Panc1 (cell line): ENCODE results near the gene ABCC4. TPM values are rescaled to one million over a fixed set of nuclear protein-coding genes. Genes with fewer than 3 reads are reported as not detected.

Source experiments
- ATAC-seq: fragments of 200-7000 bp; cut with Tn5 transposase; 2 replicates; pipeline ENCODE4 v1.9.1; 2020; ENCODE audit warnings: mild to moderate bottlenecking, moderate library complexity
- BruUV-seq: library from RNA; stranded (reverse); fragments of 400-500 nt; replicated peaks from 2 replicates; lab custom pipeline; 2021; lab: Mats Ljungman, UMichigan
- CTCF ChIA-PET: fragments of 300-600 bp; sonication (Branson Sonifier 250); formaldehyde crosslinking; loops from one replicate; lab custom pipeline; 2022; ENCODE audit warnings: antibody characterized with exemption; lab: Charles Lee
- POLR2A ChIA-PET: fragments of 300-600 bp; sonication (Branson Sonifier 250); formaldehyde crosslinking; loops from one replicate; lab custom pipeline; 2022; ENCODE audit warnings: antibody characterized with exemption; lab: Charles Lee
- DNase-seq: peaks from one replicate; pipeline ENCODE4 v3.0.0-alpha.2; 2010; ENCODE audit warnings: low read depth, low spot score
- H3K27ac ChIP-seq: 2 replicates; pipeline ENCODE4 v1.5.1; 2011; ENCODE audit warnings: mild to moderate bottlenecking, low read length, inconsistent platforms
- H3K27me3 ChIP-seq: fragments of 200-500 bp; sonication (Bioruptor generic); 2 replicates; pipeline ENCODE4 v1.6.0; 2014; ENCODE audit warnings: low read length, inconsistent platforms; ENCODE audit not compliant: control insufficient read depth, insufficient read depth
- H3K36me3 ChIP-seq: fragments of 200-500 bp; sonication (Bioruptor generic); 2 replicates; pipeline ENCODE4 v1.5.1; 2014; ENCODE audit warnings: inconsistent platforms, mild to moderate bottlenecking, low read length, moderate library complexity; ENCODE audit not compliant: control insufficient read depth, insufficient read depth
- H3K4me1 ChIP-seq: 2 replicates; pipeline ENCODE4 v1.5.1; 2011; ENCODE audit warnings: inconsistent platforms, mild to moderate bottlenecking, low read length, moderate library complexity; ENCODE audit not compliant: control insufficient read depth, insufficient read depth
- H3K4me3 ChIP-seq, 2 experiments: 2 replicates each; pipeline ENCODE4 v1.5.1; 2011 to 2012; ENCODE audit warnings: low read depth in 2 of 2, low read length in 2 of 2, mild to moderate bottlenecking in 2 of 2, inconsistent platforms in 1 of 2, moderate library complexity in 1 of 2
- H3K9me3 ChIP-seq: fragments of 200-500 bp; sonication (Bioruptor generic); 2 replicates; pipeline ENCODE4 v1.5.1; 2014; ENCODE audit warnings: low read depth, mild to moderate bottlenecking, inconsistent platforms, low read length, moderate library complexity; ENCODE audit not compliant: control insufficient read depth, insufficient read depth
- CTCF ChIP-seq: fragments of 450-650 bp; IDR thresholded peaks from 2 replicates; pipeline ENCODE4 v1.5.1; 2017; ENCODE audit warnings: mild to moderate bottlenecking
- POLR2AphosphoS5 ChIP-seq: IDR thresholded peaks from 2 replicates; pipeline ENCODE4 v1.6.1; 2012; ENCODE audit warnings: mild to moderate bottlenecking, low read depth, low read length, moderate library complexity
- SIN3A ChIP-seq: IDR thresholded peaks from 2 replicates; pipeline ENCODE4 v1.6.1; 2012; ENCODE audit warnings: low read depth, mild to moderate bottlenecking, low read length, moderate library complexity, borderline replicate concordance; ENCODE audit not compliant: insufficient read depth
- TCF7L2 ChIP-seq: IDR thresholded peaks from 2 replicates; pipeline ENCODE4 v1.6.1; 2011; ENCODE audit warnings: mild to moderate bottlenecking, low read depth, low read length, inconsistent platforms
- in situ Hi-C: cut with HindIII; loops from 2 replicates; pipeline ENCODE4 v1.10.0; 2016; ENCODE audit warnings: low sequenced_read_pairs, low pct_unique_long_range_greater_than_20kb
- intact Hi-C: fragments of 100-400 bp; cut with micrococcal nuclease; formaldehyde crosslinking; loops from one replicate; pipeline ENCODE4 v1.10.0; 2022; ENCODE audit not compliant: unreplicated experiment
- total RNA-seq: library from RNA; stranded (reverse); gene quantifications from one replicate; pipeline ENCODE4 v1.2.1, GENCODE V29; 2021; ENCODE audit not compliant: unreplicated experiment
- TF ChIP-seq, protein P1 (sequence below), 2 experiments: IDR thresholded peaks; 2 replicates each; pipeline ENCODE4 v1.6.1; 2011 to 2012; ENCODE audit warnings: low read depth in 2 of 2, control low read depth in 1 of 2, low read length in 1 of 2, mild to moderate bottlenecking in 1 of 2, moderate library complexity in 1 of 2; ENCODE audit not compliant: insufficient read depth in 1 of 2

Gene ABCC4
- total RNA-seq, 1 experiment from 2014 or later, result 69.3 TPM

DNA sequence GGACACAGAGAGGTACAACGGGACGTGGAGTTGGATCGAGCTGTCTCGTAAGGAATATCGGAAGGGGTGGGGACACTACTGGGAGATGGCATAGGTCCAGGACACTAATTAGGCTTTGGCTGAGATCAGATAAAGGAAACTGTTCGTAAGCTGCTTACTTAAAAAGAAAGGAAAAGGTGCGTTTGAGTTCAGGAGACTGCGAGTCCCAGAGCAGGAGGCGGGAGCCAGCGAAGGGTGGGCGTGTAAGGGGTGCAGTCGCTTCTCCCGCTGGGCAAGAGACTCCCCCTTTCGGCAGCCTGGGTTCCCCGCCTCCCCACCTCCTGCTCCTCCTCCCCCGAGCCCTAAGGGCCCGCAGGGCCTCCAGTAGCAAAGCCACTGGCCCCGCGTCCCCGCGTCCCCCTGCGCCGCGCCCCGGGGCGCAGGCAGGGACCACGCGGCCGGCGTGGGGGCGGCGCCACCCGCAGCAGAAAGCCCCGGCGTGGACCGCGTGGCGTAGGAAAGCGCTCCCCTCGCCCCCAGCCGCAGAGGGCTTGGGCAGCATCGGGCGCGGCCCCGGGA is 547 bp downstream of the ABCC4 start:
- no peak for DNase-seq
- Histone ChIP-seq H3K27me3 (no peaks in the 10 kb centered on the region), H3K4me3 (peak overlapping the region; percentile 76 to 89), H3K4me1 (peaks cover 27% of the 10 kb centered on the region), H3K9me3 (no peaks in the 10 kb centered on the region), H3K36me3 (no peaks in the 10 kb centered on the region), H3K27ac (peak overlapping the region; percentile 93)
- TF ChIP-seq CTCF (peak; percentile 49), SIN3A (0 out of 2 replicates have a peak, but pooled peaks have one; percentile 61), TCF7L2 (no peak)
- intact Hi-C loops, result no loop called here
- POLR2A ChIA-PET, result no interaction called here
- in situ Hi-C loops, result no loop called here
- CTCF ChIA-PET, result interaction anchor here (1.1 kb wide), 1 partner anchor 109 kb away, joined by 3 read pairs; no protein-coding TSS in a partner anchor
- no TSS peak for BruUV-seq
- peak; percentile 70 for ATAC-seq

DNA sequence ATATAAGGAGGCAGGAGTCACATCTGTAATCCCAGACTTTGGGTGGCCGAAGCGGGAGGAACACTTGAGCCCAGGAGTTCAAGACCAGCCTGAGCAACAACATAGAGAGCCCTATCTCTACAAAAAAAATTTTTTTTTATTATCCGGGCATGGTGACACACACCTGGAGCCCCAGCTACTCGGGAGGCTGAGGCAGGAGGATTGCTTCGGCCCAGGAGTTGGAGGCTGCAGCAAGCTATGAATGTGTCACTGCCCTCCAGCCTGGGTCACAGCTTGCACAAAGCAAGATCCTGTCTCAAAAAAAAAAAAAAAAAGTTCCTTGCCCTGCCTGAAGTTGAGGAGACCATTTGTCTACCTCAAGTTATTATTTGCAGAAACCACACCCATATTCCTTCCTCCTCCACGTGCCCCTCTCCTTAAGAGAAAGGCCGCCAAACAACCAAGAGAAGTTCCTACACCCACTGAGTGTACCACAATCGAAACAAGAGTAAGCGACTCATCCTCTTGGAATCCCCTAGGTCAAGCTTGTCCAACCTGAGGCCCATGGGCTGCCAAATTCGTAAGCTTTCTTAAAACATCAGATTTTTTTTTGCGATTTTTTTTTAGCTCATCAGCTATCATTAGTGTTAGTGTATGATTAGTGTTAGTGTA is 2.2 kb downstream of the ABCC4 start:
- no peak for ATAC-seq
- no peak for DNase-seq
- ChIA-PET POLR2A (no interaction called here), CTCF (no interaction called here)
- BruUV-seq, result TSS peak; percentile 68
- Histone ChIP-seq H3K4me3 (peak overlapping the region; percentile 76 to 89), H3K9me3 (no peaks in the 10 kb centered on the region), H3K36me3 (no peaks in the 10 kb centered on the region), H3K4me1 (peaks cover 30% of the 10 kb centered on the region), H3K27ac (peak overlapping the region; percentile 93), H3K27me3 (no peaks in the 10 kb centered on the region)
- TF ChIP-seq SIN3A, result no peak
- no peak for TF ChIP-seq CTCF
- TF ChIP-seq, protein P1, sequence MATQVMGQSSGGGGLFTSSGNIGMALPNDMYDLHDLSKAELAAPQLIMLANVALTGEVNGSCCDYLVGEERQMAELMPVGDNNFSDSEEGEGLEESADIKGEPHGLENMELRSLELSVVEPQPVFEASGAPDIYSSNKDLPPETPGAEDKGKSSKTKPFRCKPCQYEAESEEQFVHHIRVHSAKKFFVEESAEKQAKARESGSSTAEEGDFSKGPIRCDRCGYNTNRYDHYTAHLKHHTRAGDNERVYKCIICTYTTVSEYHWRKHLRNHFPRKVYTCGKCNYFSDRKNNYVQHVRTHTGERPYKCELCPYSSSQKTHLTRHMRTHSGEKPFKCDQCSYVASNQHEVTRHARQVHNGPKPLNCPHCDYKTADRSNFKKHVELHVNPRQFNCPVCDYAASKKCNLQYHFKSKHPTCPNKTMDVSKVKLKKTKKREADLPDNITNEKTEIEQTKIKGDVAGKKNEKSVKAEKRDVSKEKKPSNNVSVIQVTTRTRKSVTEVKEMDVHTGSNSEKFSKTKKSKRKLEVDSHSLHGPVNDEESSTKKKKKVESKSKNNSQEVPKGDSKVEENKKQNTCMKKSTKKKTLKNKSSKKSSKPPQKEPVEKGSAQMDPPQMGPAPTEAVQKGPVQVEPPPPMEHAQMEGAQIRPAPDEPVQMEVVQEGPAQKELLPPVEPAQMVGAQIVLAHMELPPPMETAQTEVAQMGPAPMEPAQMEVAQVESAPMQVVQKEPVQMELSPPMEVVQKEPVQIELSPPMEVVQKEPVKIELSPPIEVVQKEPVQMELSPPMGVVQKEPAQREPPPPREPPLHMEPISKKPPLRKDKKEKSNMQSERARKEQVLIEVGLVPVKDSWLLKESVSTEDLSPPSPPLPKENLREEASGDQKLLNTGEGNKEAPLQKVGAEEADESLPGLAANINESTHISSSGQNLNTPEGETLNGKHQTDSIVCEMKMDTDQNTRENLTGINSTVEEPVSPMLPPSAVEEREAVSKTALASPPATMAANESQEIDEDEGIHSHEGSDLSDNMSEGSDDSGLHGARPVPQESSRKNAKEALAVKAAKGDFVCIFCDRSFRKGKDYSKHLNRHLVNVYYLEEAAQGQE (IDR thresholded peaks at IDR 0.05; ENCODE audit: insufficient read depth in 1 of 2, low read depth in 2 of 2, low read length in 1 of 2), result no peak
- TF ChIP-seq TCF7L2, result no peak
- no peak for TF ChIP-seq POLR2AphosphoS5
- intact Hi-C loops (loop anchor here (5.0 kb wide), 2 partner anchors 83 to 107 kb away; no protein-coding TSS in a partner anchor), in situ Hi-C loops (no loop called here)
